HG03039 (cell line): ENCODE results near the gene ADRA2B.

Experiments used
- ATAC-seq: cut with Tn5 transposase; IDR thresholded peaks from one replicate; pipeline ENCODE4 v1.9.1; 2021; ENCODE audit warnings: mild to moderate bottlenecking, moderate library complexity; ENCODE audit not compliant: unreplicated experiment

Gene ADRA2B

GRCh38 chr2:96119389-96119751, 3.0 kb upstream of the ADRA2B start:
- ATAC-seq: no peak

GRCh38 chr2:96118698-96119388, 2.5 kb upstream of the ADRA2B start:
- no peak for ATAC-seq

GRCh38 chr2:96117701-96118588, 1.6 kb upstream of the ADRA2B start:
- ATAC-seq: no peak

GRCh38 chr2:96116879-96117533, 635 bp upstream of the ADRA2B start:
- peak; percentile 46 for ATAC-seq

DNA sequence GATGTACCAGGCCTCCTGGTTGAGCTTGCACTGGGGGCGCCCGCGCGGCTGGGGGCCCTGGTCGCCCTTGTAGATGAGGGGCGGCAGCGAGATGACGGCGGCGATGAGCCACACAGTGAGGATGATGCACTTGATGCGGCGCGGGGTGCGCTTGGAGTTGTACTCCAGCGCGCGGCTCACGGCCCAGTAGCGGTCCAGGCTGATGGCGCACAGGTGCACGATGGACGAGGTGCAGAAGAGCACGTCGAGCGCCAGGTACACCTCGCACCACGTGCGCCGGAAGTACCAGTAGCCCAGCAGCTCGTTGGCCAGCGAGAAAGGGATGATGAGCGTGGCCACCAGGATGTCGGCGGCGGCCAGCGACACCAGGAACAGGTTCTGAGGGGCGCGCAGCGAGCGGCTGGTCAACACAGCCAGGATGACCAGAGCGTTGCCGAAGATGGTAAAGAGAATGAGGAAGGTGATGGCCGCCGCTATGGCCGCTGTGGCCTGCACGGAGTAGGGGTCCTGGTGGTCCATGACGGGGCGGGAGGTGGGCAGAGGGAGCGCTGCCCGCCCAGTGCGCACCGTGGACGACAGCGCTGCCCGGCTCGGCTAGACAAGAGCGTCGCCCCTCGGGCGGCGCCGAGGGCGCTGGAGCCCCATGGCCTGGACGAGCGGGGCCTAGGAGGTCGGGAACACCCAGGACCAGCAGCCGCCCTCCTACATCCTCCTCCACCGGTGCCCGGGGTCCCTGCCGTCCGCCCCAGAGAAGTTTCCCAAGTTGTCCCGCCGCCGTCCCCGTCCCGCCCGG, 544 bp downstream of the ADRA2B start:
- no peak for ATAC-seq

DNA sequence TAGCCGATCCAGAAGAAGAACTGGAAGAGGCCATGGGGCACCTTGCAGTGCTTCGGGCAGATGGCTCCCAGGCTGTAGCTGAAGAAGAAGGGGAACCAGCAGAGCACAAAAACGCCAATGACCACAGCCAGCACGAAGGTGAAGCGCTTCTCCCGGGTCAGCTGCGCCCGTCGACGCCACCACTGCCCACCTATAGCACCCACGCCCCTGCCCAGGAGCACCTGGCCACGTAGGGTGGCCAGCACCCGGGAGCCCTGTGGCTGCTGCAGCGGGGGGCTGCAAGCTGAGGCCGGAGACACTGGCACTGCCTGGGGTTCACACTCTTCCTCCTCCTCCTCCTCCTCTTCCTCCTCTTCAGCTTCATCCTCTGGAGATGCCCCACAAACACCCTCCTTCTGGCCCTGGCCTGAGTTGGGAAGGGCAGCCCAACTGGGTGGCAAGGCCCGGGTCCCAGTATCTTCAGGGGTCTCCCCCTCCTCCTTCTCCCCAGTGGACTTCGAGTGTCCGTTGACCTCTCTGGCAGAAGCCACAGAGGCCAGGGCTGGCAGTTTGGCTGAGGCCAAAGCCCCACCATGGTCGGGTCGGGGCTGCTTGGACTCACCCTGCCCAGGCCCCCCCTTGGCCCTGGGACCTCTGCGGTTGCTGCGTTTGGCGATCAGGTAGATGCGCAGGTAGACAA, 1.3 kb downstream of the ADRA2B start:
- ATAC-seq: no peak

- ATAC-seq: no peak
Measured at GRCh38 chr2:96114546-96114902, 1.8 kb downstream of the ADRA2B start.

- ATAC-seq: no peak
Measured at GRCh38 chr2:96113951-96114350, 2.4 kb downstream of the ADRA2B start.

GRCh38 chr2:96113367-96113677, 3.0 kb downstream of the ADRA2B start:
- ATAC-seq: no peak

DNA sequence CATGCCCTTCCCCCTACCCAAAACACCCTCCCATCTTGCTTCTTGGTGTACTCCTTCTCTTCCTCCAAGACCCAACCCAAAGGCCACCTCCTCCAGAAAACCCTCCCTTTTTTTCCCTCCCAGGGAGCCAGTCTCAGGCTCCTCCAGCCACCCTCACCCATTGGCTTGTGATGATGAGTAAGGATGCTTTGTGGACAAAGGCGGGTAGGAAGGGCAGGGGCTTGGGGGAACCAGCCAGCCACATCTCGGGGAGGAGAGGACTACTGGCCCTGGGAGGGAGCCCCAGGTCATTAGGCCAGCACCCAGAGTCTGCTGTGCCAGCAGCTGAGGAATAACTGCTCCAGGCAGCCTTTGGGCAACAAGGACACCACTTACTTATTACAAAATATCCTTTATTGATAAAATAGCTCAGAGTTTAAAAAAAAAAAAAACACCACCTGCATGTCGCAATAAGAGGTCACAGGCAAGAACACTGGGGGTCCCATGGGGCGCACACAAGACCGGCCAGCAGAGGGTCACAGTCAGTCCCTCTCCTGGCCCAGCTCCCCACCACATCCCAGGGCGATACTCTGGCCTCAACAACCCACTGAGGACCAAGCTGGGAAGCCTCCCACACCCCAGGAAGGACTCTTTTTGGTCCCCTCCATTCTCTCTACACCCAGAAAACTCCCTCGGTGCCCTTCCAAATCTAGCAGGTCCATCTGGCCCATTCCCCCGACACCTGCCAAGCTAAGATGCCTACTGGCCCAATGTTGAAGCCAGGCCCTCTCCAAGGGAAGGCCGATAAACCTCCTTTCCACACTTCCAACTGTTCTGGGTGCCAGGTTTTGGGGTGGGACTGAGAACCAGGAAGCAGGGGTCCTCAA, 3.6 kb downstream of the ADRA2B start:
- no peak for ATAC-seq

DNA sequence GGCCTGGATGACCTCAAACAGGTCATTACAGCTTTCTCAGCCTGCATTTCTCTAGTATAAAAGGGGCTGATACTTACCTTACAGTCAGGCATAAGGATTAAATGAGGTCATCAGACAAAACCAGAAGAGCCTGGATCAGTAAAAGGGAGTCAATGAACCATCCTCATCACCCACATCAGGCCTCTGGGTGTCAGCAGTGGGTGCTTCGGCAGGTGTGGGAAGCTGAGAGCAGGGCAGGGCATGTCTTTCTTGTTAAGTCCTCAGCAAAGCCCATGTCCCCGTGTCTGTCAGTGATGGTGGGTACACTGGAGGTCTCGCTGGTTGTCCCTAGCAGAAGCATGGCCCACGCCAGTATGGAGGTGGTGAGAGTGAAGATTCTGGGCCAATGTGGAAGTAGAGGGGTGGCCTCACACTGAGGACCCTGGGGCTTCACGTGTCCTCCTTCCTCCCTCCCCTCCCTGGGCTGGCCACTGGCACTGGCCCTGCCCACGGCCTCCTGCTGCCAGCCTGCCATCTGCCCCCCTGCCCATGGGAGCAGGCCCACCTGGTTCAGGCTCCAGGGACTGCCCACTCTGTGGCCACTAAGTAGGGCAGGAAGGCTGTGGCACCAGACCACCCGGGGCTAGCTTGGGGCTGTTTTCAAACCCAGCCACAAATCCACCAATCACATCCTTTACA, 4.4 kb downstream of the ADRA2B start:
- ATAC-seq: no peak

DNA sequence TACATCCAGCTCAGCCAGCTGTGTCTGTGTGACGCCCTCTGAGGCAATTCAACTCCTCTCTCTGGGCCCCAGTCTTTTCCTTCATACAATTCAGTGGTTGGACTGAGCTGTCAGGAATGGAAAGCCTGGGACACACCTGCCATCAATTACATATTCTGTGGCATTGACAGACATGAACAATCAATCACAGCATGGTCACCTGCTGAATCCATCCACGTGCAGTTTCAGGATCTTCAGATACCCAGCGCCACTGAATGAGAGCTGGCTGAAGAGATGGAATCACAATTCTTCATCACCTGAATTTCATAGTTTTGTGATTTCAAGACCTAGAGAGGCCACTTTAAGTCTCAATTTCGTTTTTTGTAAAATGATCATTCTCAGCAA, 5.1 kb downstream of the ADRA2B start:
- no peak for ATAC-seq

DNA sequence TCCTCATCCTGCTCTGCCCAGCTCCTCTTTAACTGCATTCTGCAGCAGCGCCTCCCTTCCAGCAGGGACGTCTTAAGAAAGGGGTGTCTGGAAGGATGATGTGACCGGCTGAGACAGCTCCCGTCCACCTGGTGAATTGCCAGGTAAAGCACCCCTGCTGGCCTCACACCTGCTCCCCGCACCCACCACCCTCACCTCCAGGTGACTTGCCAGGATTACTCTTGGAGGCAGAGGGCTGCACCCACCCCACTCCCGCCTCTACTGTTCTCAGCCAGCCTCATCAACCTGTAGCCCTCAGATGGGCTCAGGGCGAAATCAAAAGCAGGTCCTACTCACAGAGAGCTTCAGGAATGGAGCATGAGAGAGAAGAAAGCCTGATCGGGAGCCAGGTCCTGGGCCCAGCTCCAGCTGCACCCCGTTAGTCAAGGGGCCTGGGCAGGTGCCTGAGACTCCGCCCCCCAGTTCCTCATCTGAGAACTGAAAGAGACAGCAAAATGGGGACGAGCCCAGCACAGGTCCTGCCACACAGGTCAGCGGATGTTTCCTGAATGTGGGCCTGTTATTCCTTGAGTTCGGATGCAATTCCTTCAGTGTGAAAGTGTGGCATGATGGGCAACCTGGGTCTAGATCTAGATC, 5.6 kb downstream of the ADRA2B start:
- ATAC-seq: no peak

DNA sequence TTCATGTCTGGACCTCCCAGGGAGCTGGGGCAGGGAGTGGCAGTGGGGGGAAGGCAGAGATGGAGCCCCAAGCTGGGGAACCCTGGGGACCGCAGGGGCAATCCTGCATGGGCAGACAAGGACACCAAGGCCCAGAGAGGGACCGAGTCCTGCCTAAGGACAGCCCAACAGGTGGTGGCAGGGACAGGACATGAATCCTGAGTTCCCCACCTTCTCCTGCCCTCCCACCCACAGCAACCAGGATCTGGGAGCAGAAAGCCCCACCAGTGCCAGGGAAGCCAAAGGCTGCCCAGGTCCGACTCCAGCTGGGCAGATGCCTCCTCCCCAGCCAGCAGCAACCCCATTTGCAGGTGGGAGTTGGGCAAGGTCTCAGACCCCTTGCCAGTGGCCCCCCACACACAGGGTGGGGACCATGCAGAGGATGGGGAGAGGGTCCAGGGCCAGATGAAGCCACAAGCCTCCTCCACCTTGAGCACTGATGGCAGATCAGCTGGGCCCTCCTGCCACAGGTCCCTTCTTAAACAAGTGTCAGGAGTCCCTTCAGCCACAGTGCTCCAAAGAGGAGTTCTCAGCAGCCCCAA, 6.3 kb downstream of the ADRA2B start:
- no peak for ATAC-seq

GRCh38 chr2:96109361-96109680, 7.0 kb downstream of the ADRA2B start:
- ATAC-seq: no peak

- no peak for ATAC-seq
Measured at GRCh38 chr2:96108541-96109360, 7.6 kb downstream of the ADRA2B start.

DNA sequence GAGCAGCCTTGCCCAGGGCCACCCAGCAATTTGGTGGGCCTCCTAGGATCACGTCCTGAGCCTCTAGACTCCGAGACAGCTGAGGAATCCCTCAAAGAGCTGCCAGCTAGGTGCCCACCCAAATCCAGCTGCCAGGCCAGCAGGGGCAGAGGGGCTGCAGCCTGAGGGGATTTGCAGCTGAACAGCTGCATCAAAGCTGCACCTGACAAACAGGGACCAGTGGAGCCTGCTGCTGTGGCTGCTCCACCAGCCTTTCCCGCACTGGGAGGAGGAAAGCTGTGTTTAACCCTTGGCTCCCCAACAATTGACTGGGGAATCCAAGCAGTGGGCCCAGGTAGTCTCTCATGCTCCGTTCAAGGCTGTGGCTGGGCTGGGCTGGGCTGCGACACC, 8.2 kb downstream of the ADRA2B start:
- no peak for ATAC-seq

DNA sequence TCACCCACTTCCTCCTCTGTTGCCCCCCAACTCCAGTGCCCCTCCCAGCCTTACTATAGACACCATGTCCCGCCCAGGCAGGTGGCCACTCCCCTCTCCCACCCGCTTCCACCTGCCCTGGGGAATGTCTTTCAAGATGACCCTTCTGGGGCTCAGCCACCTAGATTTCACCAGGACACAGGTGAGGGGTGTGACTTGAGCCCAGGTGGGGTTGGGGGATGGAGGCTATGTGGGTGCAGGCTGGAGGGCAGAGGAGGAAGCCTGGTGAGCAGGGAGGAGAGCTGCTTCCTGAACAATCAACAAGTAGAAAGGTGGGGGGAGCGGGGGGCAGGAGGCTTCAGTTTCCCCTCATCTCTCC, 8.7 kb downstream of the ADRA2B start:
- no peak for ATAC-seq
